GM12878 (cell line): Measurements from ENCODE around the gene S1PR2. TPM values are rescaled to one million over a fixed set of nuclear protein-coding genes. Genes with fewer than 3 reads are reported as not detected.

Experiments used
- BACH1 ChIP-seq: fragments of 450-650 bp; IDR thresholded peaks from 2 replicates; pipeline ENCODE4 v1.6.1; 2017; ENCODE audit warnings: mild to moderate bottlenecking, borderline replicate concordance
- CBX3 ChIP-seq: fragments of 200-600 bp; sonication (generic); IDR thresholded peaks from 2 replicates; pipeline ENCODE4 v1.6.1; 2016; ENCODE audit warnings: low read depth, borderline replicate concordance
- EED ChIP-seq: sonication (generic); IDR thresholded peaks from 2 replicates; pipeline ENCODE4 v1.6.1; 2016; ENCODE audit warnings: antibody characterized with exemption, low read depth
- EGR1 ChIP-seq, 2 experiments: IDR thresholded peaks; 1 replicate in 1 of 2; 2 replicates in 1 of 2; pipeline ENCODE4 v1.6.1; 2011 to 2012; ENCODE audit warnings: low read depth in 2 of 2, low read length in 2 of 2, borderline replicate concordance in 1 of 2, mild to moderate bottlenecking in 1 of 2, moderate library complexity in 1 of 2
- MEF2B ChIP-seq: fragments of 450-650 bp; IDR thresholded peaks from 2 replicates; pipeline ENCODE4 v1.6.1; 2018; ENCODE audit warnings: mild to moderate bottlenecking, moderate library complexity; ENCODE audit not compliant: partially characterized antibody, poor library complexity, severe bottlenecking
- PAX5 ChIP-seq: IDR thresholded peaks from 2 replicates; pipeline ENCODE4 v1.6.1; 2011; ENCODE audit warnings: low read depth, low read length, borderline replicate concordance
- POLR2A ChIP-seq: IDR thresholded peaks from 2 replicates; pipeline ENCODE4 v1.6.1; 2011; ENCODE audit warnings: low read depth, mild to moderate bottlenecking, low read length
- POLR2AphosphoS2 ChIP-seq: IDR thresholded peaks from 2 replicates; pipeline ENCODE4 v1.6.1; 2011; ENCODE audit warnings: low read depth, mild to moderate bottlenecking, low read length, improper control_type of control experiment, moderate library complexity
- RELB ChIP-seq: fragments of 450-650 bp; IDR thresholded peaks from 2 replicates; pipeline ENCODE4 v1.6.1; 2017; ENCODE audit warnings: low read depth, mild to moderate bottlenecking, moderate library complexity
- REST ChIP-seq: IDR thresholded peaks from 2 replicates; pipeline ENCODE4 v1.6.1; 2012; ENCODE audit warnings: mild to moderate bottlenecking, low read depth, low read length
- SIX5 ChIP-seq: IDR thresholded peaks from 2 replicates; pipeline ENCODE4 v1.6.1; 2011; ENCODE audit warnings: mild to moderate bottlenecking, low read depth, low read length, moderate library complexity; ENCODE audit not compliant: severe bottlenecking
- SREBF2 ChIP-seq: IDR thresholded peaks from 2 replicates; pipeline ENCODE4 v1.6.1; 2012; ENCODE audit warnings: mild to moderate bottlenecking, low read length
- TCF3 ChIP-seq: IDR thresholded peaks from 2 replicates; pipeline ENCODE4 v1.6.1; 2012; ENCODE audit warnings: low read depth, mild to moderate bottlenecking, low read length, borderline replicate concordance; ENCODE audit not compliant: insufficient read depth
- ZBED1 ChIP-seq: IDR thresholded peaks from 2 replicates; pipeline ENCODE4 v1.6.1; 2016; ENCODE audit warnings: borderline replicate concordance
- ZNF207 ChIP-seq: fragments of 450-650 bp; IDR thresholded peaks from 2 replicates; pipeline ENCODE4 v1.6.1; 2014; ENCODE audit warnings: antibody characterized with exemption, mild to moderate bottlenecking, borderline replicate concordance
- polyA plus RNA-seq, 11 experiments: library from polyadenylated mRNA; depleted of rRNA in 4 of 11; unstranded in 6 of 11; stranded (reverse) in 5 of 11; fragments of >200 nt; fragmentation: Nextera tagmentation in 4 of 11; fragmentation: Illumina TruSeq in 1 of 11; extraction: Ambion mirVana in 4 of 11; extraction: Trizol in 1 of 11; gene quantifications; 1 replicate in 1 of 11; 2 replicates in 10 of 11; pipeline versions ENCODE4 v1.2.1 to v1.2.3, GENCODE V29; 2011 to 2016; ENCODE audit warnings: inconsistent platforms in 2 of 11, missing spikeins in 2 of 11, low read depth in 1 of 11
- total RNA-seq, 4 experiments: library from RNA; depleted of rRNA in 3 of 4; stranded (reverse); fragments of >200 nt in 3 of 4; fragmentation: Illumina TruSeq in 1 of 4; extraction: Trizol in 1 of 4; gene quantifications; 2 replicates each; pipeline versions ENCODE4 v1.2.1 to v1.2.3, GENCODE V29; 2013 to 2021
- TF ChIP-seq, protein P1 (sequence below): fragments of 450-650 bp; IDR thresholded peaks from 2 replicates; pipeline ENCODE4 v1.6.1; 2017; ENCODE audit warnings: mild to moderate bottlenecking, moderate library complexity
- TF ChIP-seq, protein P2 (sequence below): fragments of 450-650 bp; IDR thresholded peaks from 2 replicates; pipeline ENCODE4 v1.6.1; 2014; ENCODE audit warnings: mild to moderate bottlenecking
- TF ChIP-seq, protein P3 (sequence below): IDR thresholded peaks from 2 replicates; pipeline ENCODE4 v1.6.1; 2011; ENCODE audit warnings: low read depth, low read length, improper control_type of control experiment, borderline replicate concordance

The S1PR2 gene
- total and polyA plus RNA-seq, 10 of the 15 experiments (the other 5 are each of a cell fraction or from before 2014, with no cell fraction given) = 4.9 to 26.8 (median 11.6) TPM

- TF ChIP-seq, protein P1, sequence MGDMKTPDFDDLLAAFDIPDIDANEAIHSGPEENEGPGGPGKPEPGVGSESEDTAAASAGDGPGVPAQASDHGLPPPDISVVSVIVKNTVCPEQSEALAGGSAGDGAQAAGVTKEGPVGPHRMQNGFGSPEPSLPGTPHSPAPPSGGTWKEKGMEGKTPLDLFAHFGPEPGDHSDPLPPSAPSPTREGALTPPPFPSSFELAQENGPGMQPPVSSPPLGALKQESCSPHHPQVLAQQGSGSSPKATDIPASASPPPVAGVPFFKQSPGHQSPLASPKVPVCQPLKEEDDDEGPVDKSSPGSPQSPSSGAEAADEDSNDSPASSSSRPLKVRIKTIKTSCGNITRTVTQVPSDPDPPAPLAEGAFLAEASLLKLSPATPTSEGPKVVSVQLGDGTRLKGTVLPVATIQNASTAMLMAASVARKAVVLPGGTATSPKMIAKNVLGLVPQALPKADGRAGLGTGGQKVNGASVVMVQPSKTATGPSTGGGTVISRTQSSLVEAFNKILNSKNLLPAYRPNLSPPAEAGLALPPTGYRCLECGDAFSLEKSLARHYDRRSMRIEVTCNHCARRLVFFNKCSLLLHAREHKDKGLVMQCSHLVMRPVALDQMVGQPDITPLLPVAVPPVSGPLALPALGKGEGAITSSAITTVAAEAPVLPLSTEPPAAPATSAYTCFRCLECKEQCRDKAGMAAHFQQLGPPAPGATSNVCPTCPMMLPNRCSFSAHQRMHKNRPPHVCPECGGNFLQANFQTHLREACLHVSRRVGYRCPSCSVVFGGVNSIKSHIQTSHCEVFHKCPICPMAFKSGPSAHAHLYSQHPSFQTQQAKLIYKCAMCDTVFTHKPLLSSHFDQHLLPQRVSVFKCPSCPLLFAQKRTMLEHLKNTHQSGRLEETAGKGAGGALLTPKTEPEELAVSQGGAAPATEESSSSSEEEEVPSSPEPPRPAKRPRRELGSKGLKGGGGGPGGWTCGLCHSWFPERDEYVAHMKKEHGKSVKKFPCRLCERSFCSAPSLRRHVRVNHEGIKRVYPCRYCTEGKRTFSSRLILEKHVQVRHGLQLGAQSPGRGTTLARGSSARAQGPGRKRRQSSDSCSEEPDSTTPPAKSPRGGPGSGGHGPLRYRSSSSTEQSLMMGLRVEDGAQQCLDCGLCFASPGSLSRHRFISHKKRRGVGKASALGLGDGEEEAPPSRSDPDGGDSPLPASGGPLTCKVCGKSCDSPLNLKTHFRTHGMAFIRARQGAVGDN = no peak; the same call in 1 of the 2 replicates
- TF ChIP-seq TCF3 = no peak
- TF ChIP-seq MEF2B = peak; percentile 22
- TF ChIP-seq REST = no peak
- TF ChIP-seq EGR1 (IDR thresholded peaks at IDR 0.05; ENCODE audit: borderline replicate concordance in 1 of 2, low read depth in 2 of 2, low read length in 2 of 2) = no peak
- no peak for TF ChIP-seq SREBF2
- TF ChIP-seq RELB = peak; percentile 87
- TF ChIP-seq POLR2AphosphoS2 = no peak
- TF ChIP-seq ZNF207 = 0 out of 2 replicates have a peak, but pooled peaks have one; percentile 57
- TF ChIP-seq, protein P2, sequence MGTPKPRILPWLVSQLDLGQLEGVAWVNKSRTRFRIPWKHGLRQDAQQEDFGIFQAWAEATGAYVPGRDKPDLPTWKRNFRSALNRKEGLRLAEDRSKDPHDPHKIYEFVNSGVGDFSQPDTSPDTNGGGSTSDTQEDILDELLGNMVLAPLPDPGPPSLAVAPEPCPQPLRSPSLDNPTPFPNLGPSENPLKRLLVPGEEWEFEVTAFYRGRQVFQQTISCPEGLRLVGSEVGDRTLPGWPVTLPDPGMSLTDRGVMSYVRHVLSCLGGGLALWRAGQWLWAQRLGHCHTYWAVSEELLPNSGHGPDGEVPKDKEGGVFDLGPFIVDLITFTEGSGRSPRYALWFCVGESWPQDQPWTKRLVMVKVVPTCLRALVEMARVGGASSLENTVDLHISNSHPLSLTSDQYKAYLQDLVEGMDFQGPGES = peak; percentile 23; the same call in 1 of the 2 replicates
- TF ChIP-seq EED = peak; percentile 95
- no peak for TF ChIP-seq CBX3
- no peak for TF ChIP-seq ZBED1
- TF ChIP-seq, protein P3, sequence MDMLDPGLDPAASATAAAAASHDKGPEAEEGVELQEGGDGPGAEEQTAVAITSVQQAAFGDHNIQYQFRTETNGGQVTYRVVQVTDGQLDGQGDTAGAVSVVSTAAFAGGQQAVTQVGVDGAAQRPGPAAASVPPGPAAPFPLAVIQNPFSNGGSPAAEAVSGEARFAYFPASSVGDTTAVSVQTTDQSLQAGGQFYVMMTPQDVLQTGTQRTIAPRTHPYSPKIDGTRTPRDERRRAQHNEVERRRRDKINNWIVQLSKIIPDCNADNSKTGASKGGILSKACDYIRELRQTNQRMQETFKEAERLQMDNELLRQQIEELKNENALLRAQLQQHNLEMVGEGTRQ = no peak
- no peak for TF ChIP-seq POLR2A
- no peak for TF ChIP-seq SIX5
- TF ChIP-seq BACH1 = 0 out of 2 replicates have a peak, but pooled peaks have one; percentile 59
- TF ChIP-seq PAX5 = no peak
These were observed 38.4 kb upstream of the S1PR2 start (continued) for GRCh38 chr19:10269333-10270179.
